ENCODE data around the gene IQGAP1. TPM values are rescaled to one million over a fixed set of nuclear protein-coding genes. Genes with fewer than 3 reads are reported as not detected.

Gene IQGAP1
- total and polyA plus RNA-seq, 2 of the 4 experiments (the other 2 are of a cell fraction), result 87.5 to 207 TPM

GRCh38 chr15:90420451-90420850 is 32.4 kb downstream of the IQGAP1 start (continued):
- TF ChIP-seq, protein P1, sequence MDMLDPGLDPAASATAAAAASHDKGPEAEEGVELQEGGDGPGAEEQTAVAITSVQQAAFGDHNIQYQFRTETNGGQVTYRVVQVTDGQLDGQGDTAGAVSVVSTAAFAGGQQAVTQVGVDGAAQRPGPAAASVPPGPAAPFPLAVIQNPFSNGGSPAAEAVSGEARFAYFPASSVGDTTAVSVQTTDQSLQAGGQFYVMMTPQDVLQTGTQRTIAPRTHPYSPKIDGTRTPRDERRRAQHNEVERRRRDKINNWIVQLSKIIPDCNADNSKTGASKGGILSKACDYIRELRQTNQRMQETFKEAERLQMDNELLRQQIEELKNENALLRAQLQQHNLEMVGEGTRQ (IDR thresholded peaks at IDR 0.05; ENCODE audit: low read depth, low read length), result no peak

DNA sequence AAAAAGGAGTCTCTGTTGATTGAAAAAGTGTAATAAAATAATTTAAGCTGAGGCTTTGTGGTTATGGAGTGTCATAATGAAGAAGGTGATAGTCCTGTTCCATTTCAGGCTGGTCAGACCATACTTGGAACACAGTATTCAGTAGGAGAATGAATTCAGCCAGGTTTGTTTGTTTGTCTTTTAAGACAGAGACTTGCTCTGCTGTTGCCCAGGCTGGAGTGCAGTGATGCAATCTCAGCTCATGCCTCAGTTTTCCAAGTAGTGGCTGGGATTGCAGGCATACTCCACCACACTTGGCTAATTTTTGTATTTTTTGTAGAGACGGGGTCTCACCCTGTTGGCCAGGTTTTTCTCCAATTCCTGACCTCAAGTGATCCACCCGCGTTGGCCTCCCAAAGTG is 33.5 kb downstream of the IQGAP1 start:
- ATAC-seq (ENCODE audit: low read depth) (no peak), DNase-seq (peak; percentile 33)
- H3K9me1 ChIP-seq (ENCODE audit: insufficient read depth, low read length), result peaks cover 35% of the 10 kb centered on the region
- H4K20me1 ChIP-seq (ENCODE audit: insufficient read depth, low read length), result peaks cover 59% of the 10 kb centered on the region
- no peak overlapping the region for H3K27ac ChIP-seq (ENCODE audit: insufficient read depth, low read length)
- no peak overlapping the region for H4K5ac ChIP-seq (ENCODE audit: low read depth, low read length)
- no peak overlapping the region for H3K9ac ChIP-seq (ENCODE audit: low read depth, low read length)
- POLR2A ChIA-PET (ENCODE audit: unreplicated experiment), result interaction anchor here (0.6 kb wide), 1 partner anchor 19 kb away, joined by 3 read pairs; no protein-coding TSS in a partner anchor
- no peaks in the 10 kb centered on the region for H3K36me3 ChIP-seq (ENCODE audit: control insufficient read depth, insufficient read depth, low read length)
- peaks cover 24 to 63% of the 10 kb centered on the region in 2 experiments for H3K79me1 ChIP-seq (ENCODE audit: low read depth in 1 of 2, low read length in 2 of 2)
- CTCF ChIA-PET, result no interaction called here
- peaks cover 22% of the 10 kb centered on the region for H3K4me1 ChIP-seq (ENCODE audit: control insufficient read depth, insufficient read depth, low read length)
- no peak overlapping the region for H2BK5ac ChIP-seq (ENCODE audit: low read depth, low read length, poor library complexity, severe bottlenecking)
- no peak overlapping the region for H3K56ac ChIP-seq (ENCODE audit: extremely low read depth, insufficient read depth, low read length)
- no peak overlapping the region for H2BK15ac ChIP-seq (ENCODE audit: low read depth, low read length)
- no peak overlapping the region for H2BK20ac ChIP-seq (ENCODE audit: low read depth, low read length)
- dilution Hi-C loops (cut with HindIII; ENCODE audit: low sequenced_read_pairs, unreplicated experiment) (no loop called here), in situ Hi-C loops (cut with MboI; ENCODE audit: low sequenced_read_pairs) (no loop called here), intact Hi-C loops (cut with micrococcal nuclease) (no loop called here)
- H2AK9ac ChIP-seq (replicated peaks; ENCODE audit: low read depth, low read length, poor library complexity), result no peak overlapping the region
- no peak overlapping the region for H3K4me2 ChIP-seq (ENCODE audit: low read depth, low read length)
- H2BK120ac ChIP-seq (ENCODE audit: low read depth, low read length), result no peak overlapping the region
- H3K23ac ChIP-seq (ENCODE audit: low read depth, low read length), result no peak overlapping the region
- no peaks in the 10 kb centered on the region for H3K9me3 ChIP-seq (ENCODE audit: control insufficient read depth, insufficient read depth, low read length)
- no peak overlapping the region for H3K4ac ChIP-seq (ENCODE audit: low read depth, low read length)
- no peak overlapping the region for H2AK5ac ChIP-seq (ENCODE audit: low read depth, low read length)
- H3K4me3 ChIP-seq (ENCODE audit: insufficient read depth, low read depth, low read length), result no peak overlapping the region
- H4K91ac ChIP-seq (ENCODE audit: insufficient read depth, low read depth, low read length), result no peak overlapping the region
- WGBS, 2 experiments (ENCODE audit: extremely low coverage in 2 of 2, insufficient read length in 1 of 2), result no CpG with 5 or more reads among the region's 3 CpGs
- H3K18ac ChIP-seq (ENCODE audit: low read depth, low read length), result no peak overlapping the region
- no peak for TF ChIP-seq NFE2L2 (IDR thresholded peaks at IDR 0.05; ENCODE audit: low read depth, low read length)
- TF ChIP-seq CEBPB (IDR thresholded peaks at IDR 0.05; ENCODE audit: low read depth, low read length), result peak; percentile 83
- no peak for TF ChIP-seq SMC3 (IDR thresholded peaks at IDR 0.05; ENCODE audit: low read depth, low read length)
- no peak for TF ChIP-seq MAZ (IDR thresholded peaks at IDR 0.05; ENCODE audit: borderline replicate concordance, low read depth, low read length)
- TF ChIP-seq CTCF (conservative IDR thresholded peaks at IDR 0.05; ENCODE audit: low read depth, low read length), result no peak
- no peak for TF ChIP-seq MAFK (IDR thresholded peaks at IDR 0.05; ENCODE audit: low read depth, low read length)
- no TSS peak for BruUV-seq (replicated peaks)
- H3K27me3 ChIP-seq (ENCODE audit: control insufficient read depth, insufficient read depth, low read length), result no peaks in the 10 kb centered on the region
- H2AFZ ChIP-seq (replicated peaks; ENCODE audit: low read length, poor library complexity), result no peak overlapping the region
- H4K8ac ChIP-seq (ENCODE audit: low read depth in 2 of 2, low read length in 2 of 2), result no peak overlapping the region
- no peak overlapping the region for H3K14ac ChIP-seq (replicated peaks; ENCODE audit: low read depth, low read length)
